Measurements from ENCODE around the gene BCL2L12.

Gene BCL2L12

GRCh38 chr19:49641688-49642491, 23.8 kb upstream of the BCL2L12 start, which contains the start of gene SCAF1:
Gene SCAF1 (plus strand): TSS chr19:49642209. CDS start chr19:49645027, 2,818 bp downstream.
- peak within 1 kb of the TSS; percentile 90 for H3K23ac ChIP-seq (ENCODE audit: low read length)
- peak within 1 kb of the TSS; percentile 100 for H3K56ac ChIP-seq (ENCODE audit: low read length)
- H2BK15ac ChIP-seq (replicated peaks; ENCODE audit: low read depth): no peak within 1 kb of the TSS
- H3K18ac ChIP-seq (ENCODE audit: low read length): peak within 1 kb of the TSS; percentile 98
- peak within 1 kb of the TSS; percentile 62 for H2BK120ac ChIP-seq (ENCODE audit: low read depth, low read length)
- H3K4me1 ChIP-seq (ENCODE audit: control insufficient read depth, low read depth, low read length): peaks cover 2% of the 10 kb centered on the region
- peak within 1 kb of the TSS; percentile 99 for H2AK5ac ChIP-seq (ENCODE audit: low read length)
- H3K9ac ChIP-seq (ENCODE audit: low read length): peak within 1 kb of the TSS; percentile 100
- H3K79me1 ChIP-seq (ENCODE audit: low read length): peaks cover 23% of the 10 kb centered on the region
- WGBS (ENCODE audit: extremely low coverage, insufficient coverage, low lambda C conversion rate): no CpG with 5 or more reads among the region's 87 CpGs
- peak within 1 kb of the TSS; percentile 97 for H3K27ac ChIP-seq (ENCODE audit: low read depth, low read length)
- H2BK5ac ChIP-seq (ENCODE audit: low read length): peak within 1 kb of the TSS; percentile 85
- peak within 1 kb of the TSS; percentile 96 for H3K4ac ChIP-seq (ENCODE audit: low read depth, low read length)
- H3K36me3 ChIP-seq (ENCODE audit: control insufficient read depth, insufficient read depth, low read length): peaks cover 6% of the 10 kb centered on the region
- H4K5ac ChIP-seq (ENCODE audit: low read length): peak within 1 kb of the TSS; percentile 86
- peak; percentile 100 for DNase-seq
- H3K4me3 ChIP-seq (ENCODE audit: low read length): peak within 1 kb of the TSS; percentile 100
- H3K27me3 ChIP-seq (ENCODE audit: insufficient read depth, low read length, poor library complexity): no peaks in the 10 kb centered on the region
- H3K4me2 ChIP-seq (ENCODE audit: low read length): peak within 1 kb of the TSS; percentile 80
- peak within 1 kb of the TSS; percentile 91 for H4K8ac ChIP-seq (ENCODE audit: low read depth, low read length)
- peaks cover 31% of the 10 kb centered on the region for H3K79me2 ChIP-seq (ENCODE audit: control insufficient read depth, insufficient read depth, low read length)

- Histone ChIP-seq H3K4me2 (ENCODE audit: low read length) (peak overlapping the region; percentile 78), H2BK15ac (replicated peaks; ENCODE audit: low read depth) (no peak overlapping the region), H3K23ac (ENCODE audit: low read length) (peak overlapping the region; percentile 90), H3K79me1 (ENCODE audit: low read length) (peaks cover 27% of the 10 kb centered on the region), H3K36me3 (ENCODE audit: control insufficient read depth, insufficient read depth, low read length) (peaks cover 9% of the 10 kb centered on the region), H3K27me3 (ENCODE audit: insufficient read depth, low read length, poor library complexity) (no peaks in the 10 kb centered on the region), H3K27ac (ENCODE audit: low read depth, low read length) (peak overlapping the region; percentile 84), H3K9ac (ENCODE audit: low read length) (peak overlapping the region; percentile 100), H4K5ac (ENCODE audit: low read length) (no peak overlapping the region), H3K4ac (ENCODE audit: low read depth, low read length) (peak overlapping the region; percentile 96), H3K79me2 (ENCODE audit: control insufficient read depth, insufficient read depth, low read length) (peaks cover 31% of the 10 kb centered on the region), H3K56ac (ENCODE audit: low read length) (peak overlapping the region; percentile 100), H2BK5ac (ENCODE audit: low read length) (peak overlapping the region; percentile 85), H3K4me1 (ENCODE audit: control insufficient read depth, low read depth, low read length) (peaks cover 2% of the 10 kb centered on the region), H4K8ac (ENCODE audit: low read depth, low read length) (peak overlapping the region; percentile 91), H2AK5ac (ENCODE audit: low read length) (peak overlapping the region; percentile 99), H3K4me3 (ENCODE audit: low read length) (peak overlapping the region; percentile 100), H2BK120ac (ENCODE audit: low read depth, low read length) (no peak overlapping the region), H3K18ac (ENCODE audit: low read length) (peak overlapping the region; percentile 98)
- peak; percentile 55 for DNase-seq
- no CpG with 5 or more reads among the region's 5 CpGs for WGBS (ENCODE audit: extremely low coverage, insufficient coverage, low lambda C conversion rate)
Observed at GRCh38 chr19:49642492-49643035, 23.2 kb upstream of the BCL2L12 start.

- Histone ChIP-seq H3K23ac (ENCODE audit: low read length) (no peak overlapping the region), H3K27ac (ENCODE audit: low read depth, low read length) (no peak overlapping the region)
- DNase-seq: peak; percentile 48
Observed at GRCh38 chr19:49643466-49643865, 22.3 kb upstream of the BCL2L12 start.

GRCh38 chr19:49645592-49645991, 20.1 kb upstream of the BCL2L12 start:
- H3K4me1 ChIP-seq (ENCODE audit: control insufficient read depth, low read depth, low read length): peaks cover 2% of the 10 kb centered on the region
- no peak overlapping the region for H2BK15ac ChIP-seq (replicated peaks; ENCODE audit: low read depth)
- no peak overlapping the region for H3K4ac ChIP-seq (ENCODE audit: low read depth, low read length)
- H3K79me2 ChIP-seq (ENCODE audit: control insufficient read depth, insufficient read depth, low read length): peaks cover 33% of the 10 kb centered on the region
- H4K5ac ChIP-seq (ENCODE audit: low read length): no peak overlapping the region
- no peak overlapping the region for H2BK5ac ChIP-seq (ENCODE audit: low read length)
- no peaks in the 10 kb centered on the region for H3K27me3 ChIP-seq (ENCODE audit: insufficient read depth, low read length, poor library complexity)
- H3K4me2 ChIP-seq (ENCODE audit: low read length): no peak overlapping the region
- no peak overlapping the region for H3K23ac ChIP-seq (ENCODE audit: low read length)
- H3K79me1 ChIP-seq (ENCODE audit: low read length): peaks cover 31% of the 10 kb centered on the region
- no peak overlapping the region for H4K8ac ChIP-seq (ENCODE audit: low read depth, low read length)
- no peak for DNase-seq
- H3K27ac ChIP-seq (ENCODE audit: low read depth, low read length): no peak overlapping the region
- no peak overlapping the region for H3K18ac ChIP-seq (ENCODE audit: low read length)
- H3K4me3 ChIP-seq (ENCODE audit: low read length): no peak overlapping the region
- H3K36me3 ChIP-seq (ENCODE audit: control insufficient read depth, insufficient read depth, low read length): peaks cover 14% of the 10 kb centered on the region
- no peak overlapping the region for H3K9ac ChIP-seq (ENCODE audit: low read length)
- H3K56ac ChIP-seq (ENCODE audit: low read length): no peak overlapping the region
- no CpG with 5 or more reads among the region's 11 CpGs for WGBS (ENCODE audit: extremely low coverage, insufficient coverage, low lambda C conversion rate)
- H2BK120ac ChIP-seq (ENCODE audit: low read depth, low read length): no peak overlapping the region
- no peak overlapping the region for H2AK5ac ChIP-seq (ENCODE audit: low read length)

More at GRCh38 chr19:49643466-49643865, 22.3 kb upstream of the BCL2L12 start:
- no peak overlapping the region for H4K8ac ChIP-seq (ENCODE audit: low read depth, low read length)
- H3K79me2 ChIP-seq (ENCODE audit: control insufficient read depth, insufficient read depth, low read length): peaks cover 31% of the 10 kb centered on the region
- no peak overlapping the region for H2AK5ac ChIP-seq (ENCODE audit: low read length)
- H2BK120ac ChIP-seq (ENCODE audit: low read depth, low read length): no peak overlapping the region
- H2BK5ac ChIP-seq (ENCODE audit: low read length): no peak overlapping the region
- H3K79me1 ChIP-seq (ENCODE audit: low read length): peaks cover 27% of the 10 kb centered on the region
- no peak overlapping the region for H4K5ac ChIP-seq (ENCODE audit: low read length)
- WGBS (ENCODE audit: extremely low coverage, insufficient coverage, low lambda C conversion rate): no CpG with 5 or more reads among the region's 2 CpGs
- H2BK15ac ChIP-seq (replicated peaks; ENCODE audit: low read depth): no peak overlapping the region
- peaks cover 9% of the 10 kb centered on the region for H3K36me3 ChIP-seq (ENCODE audit: control insufficient read depth, insufficient read depth, low read length)
- H3K56ac ChIP-seq (ENCODE audit: low read length): no peak overlapping the region
- H3K4me3 ChIP-seq (ENCODE audit: low read length): no peak overlapping the region
- H3K18ac ChIP-seq (ENCODE audit: low read length): no peak overlapping the region
- no peaks in the 10 kb centered on the region for H3K27me3 ChIP-seq (ENCODE audit: insufficient read depth, low read length, poor library complexity)
- H3K4me1 ChIP-seq (ENCODE audit: control insufficient read depth, low read depth, low read length): peaks cover 2% of the 10 kb centered on the region
- no peak overlapping the region for H3K4me2 ChIP-seq (ENCODE audit: low read length)
- no peak overlapping the region for H3K4ac ChIP-seq (ENCODE audit: low read depth, low read length)
- peak overlapping the region; percentile 2 for H3K9ac ChIP-seq (ENCODE audit: low read length)

- no peak overlapping the region for H4K5ac ChIP-seq (ENCODE audit: low read length)
- no peak overlapping the region for H2BK15ac ChIP-seq (replicated peaks; ENCODE audit: low read depth)
- H3K4me3 ChIP-seq (ENCODE audit: low read length): no peak overlapping the region
- H3K23ac ChIP-seq (ENCODE audit: low read length): no peak overlapping the region
- H3K79me2 ChIP-seq (ENCODE audit: control insufficient read depth, insufficient read depth, low read length): peaks cover 33% of the 10 kb centered on the region
- H3K4me2 ChIP-seq (ENCODE audit: low read length): no peak overlapping the region
- DNase-seq: no peak
- no peak overlapping the region for H3K27ac ChIP-seq (ENCODE audit: low read depth, low read length)
- no peak overlapping the region for H3K9ac ChIP-seq (ENCODE audit: low read length)
- peaks cover under 1% of the 10 kb centered on the region for H3K4me1 ChIP-seq (ENCODE audit: control insufficient read depth, low read depth, low read length)
- H3K56ac ChIP-seq (ENCODE audit: low read length): no peak overlapping the region
- H4K8ac ChIP-seq (ENCODE audit: low read depth, low read length): no peak overlapping the region
- H3K27me3 ChIP-seq (ENCODE audit: insufficient read depth, low read length, poor library complexity): no peaks in the 10 kb centered on the region
- H2BK120ac ChIP-seq (ENCODE audit: low read depth, low read length): no peak overlapping the region
- no peak overlapping the region for H2AK5ac ChIP-seq (ENCODE audit: low read length)
- H2BK5ac ChIP-seq (ENCODE audit: low read length): no peak overlapping the region
- WGBS (ENCODE audit: extremely low coverage, insufficient coverage, low lambda C conversion rate): no CpG with 5 or more reads among the region's 13 CpGs
- peaks cover 31% of the 10 kb centered on the region for H3K79me1 ChIP-seq (ENCODE audit: low read length)
- no peak overlapping the region for H3K18ac ChIP-seq (ENCODE audit: low read length)
- H3K4ac ChIP-seq (ENCODE audit: low read depth, low read length): no peak overlapping the region
- H3K36me3 ChIP-seq (ENCODE audit: control insufficient read depth, insufficient read depth, low read length): peaks cover 14% of the 10 kb centered on the region
Observed at GRCh38 chr19:49645995-49646394, 19.7 kb upstream of the BCL2L12 start.
